NCI-H345 (cell line): ENCODE results near the gene CXCR5.
A peak's percentile ranks its signal among the peaks of the same experiment; 100 is the strongest.

Experiments used
- DNase-seq: peaks from one replicate; lab custom pipeline; 2025; lab: John Stamatoyannopoulos, UW

CXCR5 gene

DNA sequence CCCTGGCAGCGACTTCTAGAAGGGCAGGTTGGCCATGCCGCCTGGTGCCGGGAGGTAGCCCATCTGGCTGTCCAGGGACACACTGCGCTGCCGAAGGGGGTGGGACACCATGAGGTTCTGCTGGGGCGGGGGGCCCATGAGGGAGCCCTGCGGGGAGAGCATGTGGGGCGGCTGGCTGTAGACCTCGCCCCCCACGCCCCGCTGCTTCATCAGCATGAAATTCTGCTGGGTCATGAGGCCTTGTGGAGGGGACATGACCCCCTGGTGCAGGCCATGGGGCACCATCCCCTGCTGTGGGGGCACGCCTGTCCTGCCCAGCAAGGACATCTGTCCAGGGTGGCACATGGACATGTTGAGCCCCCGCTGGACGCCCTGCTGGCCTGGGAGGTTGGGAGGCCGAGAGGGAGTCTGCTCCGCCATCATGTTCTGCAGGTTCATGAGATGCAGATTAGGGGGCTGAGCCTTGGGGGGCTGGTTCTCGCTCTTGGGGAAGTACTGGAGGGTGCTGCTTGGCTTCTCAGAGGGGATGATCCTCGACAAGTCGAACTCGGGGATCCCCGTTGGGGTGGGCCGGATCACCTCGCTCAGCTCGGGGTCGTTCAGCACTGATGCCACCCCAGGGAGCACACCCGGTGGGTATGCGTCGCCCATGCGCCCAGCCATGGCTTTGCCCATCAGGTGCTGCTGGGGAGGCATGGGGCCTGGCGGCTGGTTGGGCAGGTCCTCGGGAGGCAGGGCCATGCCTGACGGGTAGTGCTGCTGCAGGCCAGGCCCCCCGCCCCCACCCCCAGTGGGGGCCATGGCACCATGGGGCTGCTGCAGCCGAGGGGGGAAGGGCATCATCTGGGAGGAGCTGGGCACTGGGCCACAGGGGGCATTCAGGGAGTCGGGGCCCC is 15.0 kb downstream of the CXCR5 start:
- no peak for DNase-seq

DNA sequence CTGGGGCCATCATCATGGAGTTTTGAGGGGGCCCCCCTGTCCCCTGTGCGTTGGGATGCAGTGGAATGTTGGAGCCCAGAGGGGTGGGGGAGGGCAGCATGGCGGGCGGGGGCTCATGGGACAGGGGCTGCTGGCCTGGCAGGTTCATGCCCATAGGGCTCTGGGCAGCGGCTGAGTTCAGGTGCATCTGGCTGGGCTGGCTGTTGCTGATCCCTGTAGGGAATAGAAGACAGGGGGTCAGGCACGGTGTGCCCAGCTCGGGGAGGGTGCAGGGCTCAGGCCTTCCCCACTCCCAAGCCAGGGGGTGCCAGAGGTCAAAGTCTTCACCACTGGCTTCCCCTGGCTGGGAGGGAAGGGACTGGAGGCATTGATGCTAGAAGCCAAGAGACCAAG is 15.6 kb downstream of the CXCR5 start:
- no peak for DNase-seq

DNA sequence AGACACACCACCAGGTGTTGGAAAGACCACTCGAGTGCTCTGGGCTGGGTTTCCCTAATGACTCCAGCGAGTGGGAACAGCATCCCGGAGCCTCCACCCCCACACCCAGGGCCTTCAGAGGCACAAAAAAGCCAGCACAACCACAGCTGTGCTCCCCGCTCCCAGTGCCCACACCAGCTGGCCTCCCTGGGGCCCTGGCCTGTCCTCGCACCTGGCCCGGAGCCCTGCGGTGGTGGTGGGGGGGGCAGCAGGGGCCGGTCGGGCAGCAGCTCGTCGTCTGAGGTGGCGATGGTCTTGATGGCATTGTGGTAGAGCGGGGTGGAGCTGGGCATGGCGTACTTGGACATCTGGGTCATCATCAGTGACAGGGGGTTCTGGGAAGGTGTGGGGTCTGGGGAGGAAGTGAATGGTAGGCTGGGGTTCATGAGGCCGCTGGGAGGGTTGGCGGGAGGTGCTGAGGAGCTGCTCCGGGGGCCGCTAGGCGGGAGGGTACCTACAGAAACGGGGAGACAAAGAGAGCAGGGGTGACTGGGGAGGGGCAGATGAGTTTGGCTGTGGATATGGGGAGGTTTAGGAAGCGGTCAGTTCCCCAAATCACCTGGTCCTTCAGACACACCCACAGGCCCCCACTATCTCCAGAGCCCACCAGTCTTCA is 16.1 kb downstream of the CXCR5 start:
- DNase-seq = no peak

DNA sequence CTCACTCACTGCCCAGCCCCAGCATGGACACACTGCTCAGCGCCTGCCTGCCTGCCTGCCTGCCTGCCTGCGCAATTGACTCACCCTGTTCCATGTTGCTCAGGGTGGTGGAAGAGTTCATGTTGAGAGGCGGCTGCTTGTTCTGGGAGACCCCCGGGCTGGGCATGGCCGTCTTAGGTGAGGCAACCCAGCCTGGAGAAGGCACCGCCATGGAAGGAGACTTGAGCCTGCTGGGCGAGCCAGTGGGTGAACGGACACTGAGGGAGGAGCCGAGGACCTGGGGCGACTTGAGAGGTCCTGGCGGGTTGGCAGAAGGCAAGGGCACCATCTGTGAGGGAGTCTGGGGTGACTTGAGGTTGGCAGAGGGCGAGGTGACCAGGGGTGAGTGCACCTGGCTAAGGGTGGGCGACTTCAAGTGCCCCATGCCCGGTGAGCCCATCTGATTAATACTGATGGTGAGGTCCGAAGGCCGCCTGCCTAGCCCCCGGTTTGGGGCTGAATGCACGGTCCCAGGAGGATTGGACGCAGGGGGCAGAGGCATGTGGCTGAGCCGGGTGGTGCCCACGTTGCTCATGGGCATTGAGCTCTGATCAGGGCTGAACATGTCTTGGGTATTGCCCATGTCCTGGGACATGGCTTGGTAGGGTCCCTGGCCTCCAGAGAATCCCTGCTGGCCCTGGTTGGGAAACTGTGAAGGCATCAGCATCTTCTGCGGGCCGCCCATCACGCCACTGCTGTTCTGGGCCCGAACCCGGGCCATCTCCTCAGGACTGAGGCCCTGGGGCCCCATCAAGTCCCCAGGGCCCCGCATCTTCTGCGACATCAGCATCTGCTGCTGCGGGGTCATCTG is 17.1 kb downstream of the CXCR5 start:
- no peak for DNase-seq

DNA sequence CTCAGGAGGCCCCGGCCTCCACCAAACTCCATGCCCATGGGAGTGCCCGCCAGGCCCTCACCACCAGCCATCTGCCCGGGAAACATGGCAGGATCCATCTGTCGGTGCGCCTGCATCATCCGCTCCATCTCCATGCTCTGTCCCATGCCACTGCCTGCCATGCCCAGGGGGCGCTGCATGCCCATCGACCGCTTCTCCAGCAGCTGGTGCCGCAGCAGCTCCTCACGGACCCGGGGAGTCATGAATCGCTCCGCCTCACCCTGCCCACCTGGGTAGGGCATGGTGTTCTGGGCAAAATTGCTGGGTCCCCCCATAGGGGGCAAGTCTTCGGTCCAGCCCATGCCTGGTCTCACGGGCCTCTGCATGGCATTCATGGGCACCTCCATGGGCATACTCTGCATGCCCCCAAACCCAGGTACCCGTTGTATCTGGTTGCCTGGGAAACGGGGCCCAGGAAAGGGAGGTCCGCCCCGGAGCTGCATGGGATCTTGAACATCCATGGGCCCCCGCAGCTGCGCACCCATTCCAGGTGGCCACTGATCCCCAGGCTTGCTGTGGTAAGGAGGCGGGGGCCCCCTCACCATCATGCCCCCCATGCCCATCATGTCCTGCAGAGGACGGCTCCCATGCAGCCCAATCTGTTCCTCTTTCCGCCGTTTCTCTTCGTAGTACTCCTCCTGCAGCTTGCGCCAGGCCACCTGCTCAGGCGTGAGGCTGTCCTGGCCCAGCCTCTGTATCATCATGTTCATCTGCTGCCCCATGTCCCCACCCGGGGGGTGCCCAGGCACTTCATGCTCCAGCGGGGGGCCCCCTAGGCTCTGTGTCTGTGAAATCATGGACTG is 18.0 kb downstream of the CXCR5 start:
- no peak for DNase-seq

DNA sequence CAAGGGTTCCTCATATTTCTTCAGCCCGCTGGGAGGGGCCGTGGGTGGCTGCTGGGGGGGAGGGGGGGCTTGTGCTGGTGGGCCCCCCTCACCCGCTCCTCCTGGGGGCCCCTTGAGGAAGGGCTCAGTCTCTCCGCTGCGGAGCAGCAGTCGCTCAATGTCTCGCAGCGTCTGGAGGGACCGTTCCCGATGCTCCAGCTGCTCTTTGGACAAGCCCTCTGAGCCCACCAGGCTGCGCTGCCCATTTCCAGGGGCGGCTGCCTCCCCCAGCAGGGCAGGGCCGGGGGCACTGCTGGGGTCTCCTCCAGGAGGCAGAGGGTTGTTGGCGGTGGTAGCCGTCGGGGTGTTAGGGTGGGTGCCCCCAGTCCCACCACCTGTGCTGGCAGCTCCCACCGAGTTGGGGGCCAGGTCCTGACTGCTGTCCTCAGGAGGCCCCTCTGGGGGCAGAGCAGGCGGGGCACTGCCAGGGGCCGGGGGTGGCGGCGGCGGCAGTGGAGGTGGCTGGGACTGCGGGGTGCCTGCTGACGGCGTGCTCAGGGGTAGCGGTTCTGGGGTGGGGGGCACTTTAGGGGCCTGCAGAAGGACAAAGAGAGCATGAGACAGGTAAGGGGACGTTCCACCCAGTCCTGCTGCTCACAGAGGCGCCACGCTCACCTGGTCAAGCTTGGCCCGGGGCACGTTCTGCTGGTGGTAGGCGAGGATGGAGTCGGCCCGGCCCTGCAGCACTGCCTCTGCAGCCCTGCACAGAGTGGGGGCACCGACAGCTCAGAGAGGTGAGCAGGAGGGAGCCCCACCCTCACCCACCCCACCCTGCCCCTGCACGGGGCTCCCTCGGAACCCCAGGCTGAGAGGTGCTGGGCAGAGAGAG is 18.9 kb downstream of the CXCR5 start:
- no peak for DNase-seq

DNA sequence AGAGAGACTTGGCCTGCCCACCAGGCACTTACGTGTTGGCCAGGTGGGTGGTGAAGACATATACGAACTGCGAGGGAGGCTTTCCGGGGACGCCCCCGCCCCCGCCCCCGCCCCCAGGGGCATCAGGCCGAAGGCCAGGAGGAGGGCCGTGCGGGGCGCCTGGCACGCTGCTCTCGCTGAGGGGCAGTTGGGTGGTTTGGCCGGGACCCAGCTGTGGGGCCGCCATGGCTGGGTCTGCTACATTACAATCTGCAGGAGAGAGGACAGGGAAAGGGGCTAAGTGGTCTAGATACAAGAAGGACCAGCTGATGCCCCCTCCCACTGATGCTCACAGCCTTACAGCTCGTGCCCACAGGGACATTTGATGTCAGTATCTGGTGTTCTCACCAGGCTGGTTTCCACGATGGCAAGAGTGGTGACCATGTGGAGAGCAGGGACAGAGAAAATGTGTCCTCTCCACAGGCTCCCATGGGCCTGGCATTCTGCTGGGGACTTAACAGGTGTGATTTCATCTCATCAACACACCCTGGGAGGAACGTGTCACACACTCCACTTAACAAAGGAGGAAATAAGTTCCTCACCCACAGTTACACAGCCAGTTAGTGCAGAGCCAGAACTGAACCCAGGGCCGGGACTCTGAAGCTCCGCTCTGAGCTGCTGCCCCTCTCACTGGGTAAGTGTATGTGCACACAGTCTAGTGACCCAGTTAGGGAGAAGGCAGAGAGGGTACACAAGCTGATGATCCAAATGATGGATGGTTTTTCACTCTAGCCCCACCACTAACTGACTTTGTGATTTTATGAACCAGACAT is 19.7 kb downstream of the CXCR5 start:
- DNase-seq = no peak

DNA sequence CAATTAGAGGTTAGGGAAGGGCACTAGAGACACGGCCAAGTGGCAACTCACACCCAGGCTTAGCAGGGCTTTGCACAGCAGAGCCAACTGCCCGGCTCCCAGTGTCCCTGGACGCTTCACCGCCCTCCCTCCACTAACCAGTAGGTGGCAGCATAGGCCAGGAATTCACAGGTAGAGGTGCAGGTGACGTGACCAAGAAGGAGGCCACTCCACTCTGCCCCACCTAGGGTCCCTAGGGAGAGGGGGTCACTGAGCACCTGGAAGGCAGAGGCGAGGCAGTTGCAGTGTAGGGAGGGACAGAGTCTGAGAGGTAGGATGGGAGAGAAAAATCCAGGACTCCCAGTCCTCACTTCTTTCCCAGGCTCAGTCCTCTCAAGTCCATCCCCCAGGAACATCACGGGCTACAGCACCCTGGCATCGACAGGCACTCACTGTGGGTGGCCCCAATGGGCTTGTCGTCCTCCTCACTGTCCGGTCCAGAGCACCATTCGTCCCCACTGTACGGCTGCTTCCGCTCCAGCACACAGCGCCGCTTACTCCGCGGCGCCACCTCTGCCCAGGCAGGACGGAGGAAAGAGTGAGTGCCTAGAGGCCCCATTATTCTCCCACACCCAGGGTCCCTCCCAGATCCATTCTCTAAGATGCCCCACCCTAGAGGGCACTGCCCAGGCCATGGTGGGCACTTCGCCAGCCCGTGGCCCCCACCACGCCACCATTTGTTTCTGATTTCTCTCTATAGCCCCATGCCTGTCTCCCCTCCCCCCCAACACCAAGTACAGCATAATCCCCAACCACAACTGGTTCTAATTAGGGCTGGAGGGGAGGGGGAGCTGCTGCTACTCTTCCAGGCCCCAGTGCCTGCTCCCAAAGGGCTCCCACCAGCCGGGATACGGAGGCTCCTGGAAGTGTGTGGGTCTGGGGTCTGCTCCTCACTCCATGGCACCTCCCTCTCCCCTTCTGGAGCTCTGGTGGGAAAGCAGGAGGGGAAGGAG is 23.7 kb downstream of the CXCR5 start:
- DNase-seq = peak; percentile 84

DNA sequence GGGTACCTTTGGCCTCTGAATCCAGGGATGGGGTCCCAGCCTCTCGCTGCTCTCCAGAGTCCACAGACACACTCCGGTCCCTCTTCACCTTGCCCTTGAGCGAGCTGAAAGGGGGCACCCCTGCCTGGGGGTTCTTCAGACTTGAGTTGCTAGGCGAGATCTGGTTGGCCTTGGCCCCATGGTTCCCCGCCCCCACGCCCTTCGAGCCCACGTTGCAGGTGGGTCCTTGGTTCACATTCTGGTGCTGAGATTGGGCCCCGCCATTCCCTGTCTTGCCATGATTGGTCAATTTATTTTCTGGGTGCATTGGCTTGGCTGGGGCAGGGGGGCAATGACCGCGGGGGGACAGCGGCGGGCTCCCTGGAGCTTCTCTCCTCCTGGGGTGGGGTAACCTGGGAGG is 24.6 kb downstream of the CXCR5 start:
- DNase-seq = no peak

DNA sequence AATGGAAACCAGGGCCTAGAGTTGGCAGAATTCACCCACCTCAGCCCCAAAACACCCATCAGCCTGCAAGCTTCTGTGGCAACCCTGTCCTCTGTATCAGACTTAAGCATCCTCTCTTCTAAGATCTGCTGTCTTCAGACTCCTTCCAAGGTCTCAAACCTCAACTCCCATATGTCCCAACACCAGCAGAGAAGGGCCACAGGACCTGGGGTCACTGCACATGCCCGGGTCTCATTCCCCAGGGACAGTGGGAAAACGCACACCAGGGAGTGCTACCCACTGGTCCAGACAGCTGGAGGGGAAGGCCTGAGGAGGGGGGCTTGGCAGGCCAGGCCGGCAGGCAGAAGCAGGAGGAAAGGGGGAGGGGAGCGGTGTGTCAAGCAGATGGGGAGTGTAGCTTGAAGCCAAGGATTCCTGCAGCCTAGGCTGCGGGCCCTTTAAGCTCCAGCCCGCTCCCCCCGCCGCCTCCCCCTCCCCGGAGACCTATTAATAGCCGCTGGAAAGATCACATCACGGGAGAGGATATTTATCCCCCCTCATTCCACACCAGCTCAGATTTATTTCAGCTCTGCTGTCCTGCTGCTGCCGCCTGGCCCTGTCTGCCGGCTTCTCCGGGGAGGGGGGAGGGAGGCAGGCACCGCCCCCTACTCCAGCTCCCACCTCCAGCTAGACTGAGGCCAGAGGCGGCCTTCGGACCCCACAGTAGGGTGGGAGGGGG is 25.4 kb downstream of the CXCR5 start:
- no peak for DNase-seq

DNA sequence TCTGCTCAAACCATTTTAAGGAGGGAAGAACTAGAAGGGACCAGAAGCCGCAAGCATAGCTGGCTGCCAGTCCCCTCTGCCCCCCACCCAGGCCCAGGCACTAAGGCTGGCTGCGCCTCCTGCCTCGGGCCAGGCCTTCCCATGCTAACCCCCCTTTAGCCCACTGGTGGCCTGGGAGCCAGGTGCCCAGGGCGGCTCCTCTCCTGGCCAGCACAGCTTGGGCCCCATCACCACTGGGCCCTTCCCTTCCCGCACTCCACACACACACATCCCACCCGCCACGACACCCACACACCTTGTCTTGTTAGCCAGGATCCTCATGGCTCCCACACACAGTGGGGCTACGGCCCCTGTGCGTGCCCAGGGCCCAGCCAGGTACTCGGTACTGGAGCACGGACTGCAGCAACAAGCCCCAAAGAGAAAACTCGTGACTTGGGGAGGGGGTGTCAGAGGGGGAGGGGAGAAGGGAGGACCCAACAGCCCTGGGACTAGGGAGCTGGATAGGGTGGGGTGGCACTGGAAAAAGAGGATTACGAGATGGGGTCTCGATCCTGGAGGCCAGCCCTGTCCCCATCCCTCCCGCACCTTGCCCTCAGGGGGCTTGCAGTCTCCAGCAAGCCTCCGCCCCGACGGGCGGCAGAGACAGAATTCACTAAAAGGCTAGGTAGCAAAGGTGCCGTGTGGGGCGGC is 26.1 kb downstream of the CXCR5 start:
- no peak for DNase-seq

DNA sequence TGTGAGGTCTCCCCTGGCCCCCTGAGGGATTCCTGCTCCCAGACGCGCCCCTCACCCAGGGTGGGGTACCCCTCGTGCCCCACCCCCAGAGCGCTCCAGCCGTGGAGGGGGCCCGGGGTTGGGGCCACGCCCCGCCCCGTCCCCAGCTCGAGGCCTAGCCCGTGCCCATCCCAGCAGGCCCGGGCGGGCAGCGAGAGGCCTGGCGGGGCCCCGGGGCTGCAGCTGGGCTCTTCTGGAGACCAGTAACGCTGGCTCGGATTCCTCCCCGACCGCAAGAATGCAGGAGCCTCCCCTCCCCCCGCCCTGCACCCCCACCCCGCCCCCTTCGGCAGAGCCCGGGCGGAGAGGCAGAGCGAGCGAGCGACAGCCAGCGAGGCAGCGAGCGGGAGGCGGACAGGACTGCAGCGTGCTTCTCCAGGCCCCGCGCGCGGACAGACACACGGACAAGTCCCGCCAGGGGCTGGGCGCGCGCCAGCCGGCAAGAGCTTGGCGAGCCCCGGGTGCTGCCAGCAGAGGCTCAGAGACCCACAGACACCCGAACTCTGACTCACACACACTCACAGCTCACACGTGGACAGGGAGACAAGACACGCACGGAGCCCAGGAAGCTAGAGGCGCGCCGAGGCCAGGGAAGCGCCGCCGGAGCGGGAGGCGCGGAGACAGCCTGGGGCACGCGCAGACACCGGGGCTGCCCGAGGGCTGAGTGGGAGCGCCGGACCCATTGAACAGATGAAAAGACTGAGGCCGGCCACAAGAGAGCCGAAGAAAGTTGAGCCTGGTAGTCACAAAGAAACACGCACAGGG is 26.8 kb downstream of the CXCR5 start:
- no peak for DNase-seq

DNA sequence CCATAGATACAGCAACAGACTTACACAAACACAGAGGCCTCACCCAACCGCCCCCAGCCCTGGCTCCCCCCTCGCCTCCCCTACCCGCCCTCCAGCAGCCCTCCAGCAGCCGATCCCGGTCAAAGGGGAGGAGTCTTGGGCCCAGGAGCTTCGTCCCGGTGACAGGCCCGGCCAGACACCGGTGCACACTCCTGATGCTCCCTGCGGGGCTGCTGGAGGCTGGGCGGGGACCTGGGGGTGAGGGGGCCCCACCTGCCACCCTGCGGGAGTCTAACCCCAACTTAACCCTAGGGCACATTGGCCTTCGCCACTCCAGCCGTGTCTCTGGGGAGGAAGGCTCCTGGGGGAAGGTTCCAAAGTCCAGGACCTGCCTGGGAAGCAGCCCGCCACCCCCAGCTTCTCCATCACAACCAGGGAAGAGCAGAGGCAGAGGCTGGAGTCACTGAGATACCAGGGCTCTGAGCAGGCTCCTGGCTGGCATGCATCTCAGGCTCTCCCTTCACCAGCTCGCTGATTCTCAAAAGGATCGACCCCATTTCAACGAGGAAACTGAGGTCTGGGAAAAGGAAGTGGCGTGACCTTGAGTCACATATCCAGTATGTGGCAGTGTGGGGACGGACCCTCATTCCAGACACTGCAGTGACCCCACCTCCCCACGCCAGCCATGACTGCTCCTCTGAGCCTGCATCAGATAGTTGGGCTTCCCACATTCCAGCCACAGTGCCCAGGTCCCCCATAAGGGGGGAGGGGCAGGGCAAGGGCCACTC is 27.6 kb downstream of the CXCR5 start:
- no peak for DNase-seq

DNA sequence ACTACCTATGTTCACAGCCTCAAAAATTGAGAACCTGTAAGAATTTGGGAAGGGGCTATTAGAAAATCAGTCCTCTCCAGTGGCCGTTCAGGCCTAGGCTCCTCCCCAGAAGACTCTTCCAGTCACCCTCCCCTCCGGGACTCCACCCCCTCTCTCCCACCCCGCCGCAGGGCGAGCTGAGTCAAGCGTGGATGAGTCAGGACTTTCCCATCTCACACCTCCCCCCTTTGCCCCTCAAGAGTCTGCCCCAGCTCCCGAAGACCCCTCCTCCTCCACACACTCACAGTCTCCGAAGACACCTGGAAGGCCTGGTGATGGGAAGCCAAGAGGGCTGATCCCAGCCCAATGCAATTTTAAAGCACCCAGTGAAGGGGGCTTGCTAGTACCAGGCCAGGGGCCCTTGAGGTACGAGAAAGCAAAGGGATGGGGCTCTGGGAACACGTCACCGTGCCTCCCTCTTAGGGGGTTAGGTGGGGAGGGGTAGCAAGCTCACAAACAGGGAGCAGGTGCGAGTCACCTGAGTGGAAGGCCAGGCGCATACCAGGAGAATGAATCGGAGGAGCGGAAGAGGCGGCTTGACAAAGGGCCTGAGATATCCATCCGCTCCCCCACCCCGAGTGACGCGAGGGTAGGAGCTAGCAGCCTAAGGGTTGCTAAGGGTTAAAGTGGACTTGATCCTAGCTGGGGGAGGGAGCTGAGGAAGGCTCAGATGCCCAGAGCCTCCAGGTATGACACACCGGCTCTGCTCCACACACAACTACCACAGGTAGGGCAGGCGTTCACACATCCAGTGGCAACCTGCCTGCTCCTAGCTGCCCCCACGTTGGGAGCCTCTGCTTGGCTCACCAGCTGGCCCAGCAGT is 28.4 kb downstream of the CXCR5 start:
- no peak for DNase-seq
